Femur (tissue), 1 donor: ENCODE data around the gene SHISA6.

Source experiments
- DNase-seq: peaks from one replicate; pipeline ENCODE4 v3.0.0-alpha.2; 2017

SHISA6 gene

GRCh38 chr17:11545696-11546095 lies 304.7 kb downstream of the SHISA6 start:
- DNase-seq, result no peak

GRCh38 chr17:11547853-11548252 lies 306.8 kb downstream of the SHISA6 start:
- no peak for DNase-seq

DNA sequence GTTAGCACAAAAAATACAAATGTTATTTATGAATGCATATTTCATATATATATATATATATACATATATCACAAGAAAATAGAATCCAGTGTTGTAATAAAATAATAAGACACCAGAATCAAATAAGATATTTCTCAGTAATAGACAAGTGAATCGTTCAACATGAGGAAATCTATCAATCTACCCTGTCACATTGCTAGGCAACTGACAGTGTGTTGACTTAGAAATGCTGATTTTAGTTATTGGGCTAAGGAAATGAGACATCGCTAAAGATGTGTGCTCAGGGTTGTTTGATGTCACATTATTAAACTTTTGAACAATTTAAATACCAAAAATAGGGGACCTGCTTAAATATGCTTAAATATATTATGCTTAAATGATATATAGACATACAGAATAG lies 307.4 kb downstream of the SHISA6 start:
- no peak for DNase-seq

GRCh38 chr17:11550431-11550830 lies 309.4 kb downstream of the SHISA6 start:
- DNase-seq, result no peak

DNA sequence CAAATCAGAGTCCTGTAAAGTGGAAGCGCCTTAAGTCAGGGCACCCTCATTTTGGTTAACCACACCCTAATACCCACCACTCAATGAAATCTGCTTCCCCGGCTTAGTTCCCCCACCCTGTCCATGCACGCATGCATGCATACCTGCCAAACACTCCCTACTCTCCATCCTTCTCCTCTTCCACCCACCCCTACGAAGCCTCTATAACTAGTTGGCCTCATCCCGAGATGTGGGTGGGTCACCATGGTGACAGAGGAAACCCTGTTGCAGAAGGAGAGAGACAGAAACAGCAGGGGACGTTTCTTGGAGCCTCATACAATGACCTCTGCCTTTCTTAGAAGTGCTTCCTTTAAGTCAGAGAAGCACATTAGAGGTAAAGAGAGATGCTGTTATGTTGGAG lies 310.4 kb downstream of the SHISA6 start:
- no peak for DNase-seq

GRCh38 chr17:11553135-11553534 lies 312.1 kb downstream of the SHISA6 start:
- DNase-seq, result no peak

GRCh38 chr17:11554042-11554441 lies 313.0 kb downstream of the SHISA6 start:
- no peak for DNase-seq

DNA sequence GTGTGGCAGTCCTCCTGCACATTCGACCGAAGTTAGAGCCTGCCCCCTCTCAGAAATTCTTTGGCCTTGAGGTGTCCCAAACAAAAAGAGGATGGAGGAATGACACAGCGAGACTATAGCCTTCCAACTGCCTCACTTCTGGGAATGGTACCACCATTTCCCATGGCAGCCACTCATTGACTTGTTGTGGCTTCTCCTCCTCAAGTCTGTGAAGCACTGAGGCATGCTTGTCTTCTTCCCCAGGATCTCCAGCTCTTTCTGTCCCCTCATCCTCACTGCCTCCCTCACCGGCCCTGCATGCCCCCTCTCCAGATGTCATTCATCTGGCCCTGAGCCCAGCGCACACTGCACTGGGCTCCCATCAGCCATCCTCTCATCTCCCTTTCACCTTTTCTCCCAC lies 313.5 kb downstream of the SHISA6 start:
- no peak for DNase-seq

DNA sequence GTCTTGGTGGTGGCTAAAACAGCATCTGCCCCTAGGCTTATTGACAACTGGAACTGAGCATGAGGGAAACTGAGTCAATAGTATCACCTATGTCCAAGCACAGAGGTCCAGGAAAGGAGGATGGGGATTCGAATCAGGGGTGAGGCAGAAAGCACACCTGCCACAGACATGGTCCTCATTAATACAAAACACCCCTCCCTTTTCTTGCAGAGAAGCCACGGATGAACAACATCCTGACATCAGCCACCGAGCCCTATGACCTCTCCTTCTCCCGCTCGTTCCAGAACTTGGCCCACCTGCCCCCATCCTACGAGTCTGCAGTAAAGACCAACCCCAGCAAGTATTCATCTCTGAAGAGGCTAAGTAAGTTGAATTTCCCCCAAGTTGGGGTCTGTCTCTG lies 314.5 kb downstream of the SHISA6 start:
- no peak for DNase-seq

DNA sequence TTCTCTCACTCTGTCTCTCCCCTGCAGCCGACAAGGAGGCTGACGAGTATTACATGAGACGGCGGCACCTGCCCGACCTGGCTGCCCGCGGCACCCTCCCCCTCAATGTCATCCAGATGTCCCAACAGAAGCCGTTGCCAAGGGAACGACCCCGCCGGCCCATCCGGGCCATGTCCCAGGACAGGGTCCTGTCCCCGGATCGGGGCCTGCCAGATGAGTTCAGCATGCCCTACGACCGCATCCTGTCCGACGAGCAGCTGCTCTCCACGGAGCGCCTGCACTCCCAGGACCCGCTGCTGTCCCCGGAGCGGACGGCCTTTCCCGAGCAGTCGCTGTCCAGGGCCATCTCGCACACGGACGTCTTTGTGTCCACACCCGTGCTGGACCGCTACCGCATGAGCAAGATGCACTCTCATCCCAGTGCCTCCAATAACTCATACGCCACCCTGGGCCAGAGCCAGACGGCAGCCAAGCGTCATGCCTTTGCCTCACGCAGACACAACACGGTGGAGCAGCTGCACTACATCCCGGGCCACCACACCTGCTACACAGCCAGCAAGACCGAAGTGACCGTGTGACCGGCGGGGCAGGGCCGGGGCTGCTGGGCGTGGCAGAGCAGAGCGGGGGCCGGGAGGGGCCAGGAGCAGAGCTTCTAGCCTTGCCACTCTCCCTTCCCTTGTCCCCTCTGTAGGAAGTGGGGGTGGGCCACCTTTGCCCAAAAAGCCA lies 316.9 kb downstream of the SHISA6 start:
- DNase-seq, result no peak

GRCh38 chr17:11558681-11559234 lies 317.7 kb downstream of the SHISA6 start:
- DNase-seq, result no peak

GRCh38 chr17:11559601-11560000 lies 318.6 kb downstream of the SHISA6 start:
- no peak for DNase-seq

DNA sequence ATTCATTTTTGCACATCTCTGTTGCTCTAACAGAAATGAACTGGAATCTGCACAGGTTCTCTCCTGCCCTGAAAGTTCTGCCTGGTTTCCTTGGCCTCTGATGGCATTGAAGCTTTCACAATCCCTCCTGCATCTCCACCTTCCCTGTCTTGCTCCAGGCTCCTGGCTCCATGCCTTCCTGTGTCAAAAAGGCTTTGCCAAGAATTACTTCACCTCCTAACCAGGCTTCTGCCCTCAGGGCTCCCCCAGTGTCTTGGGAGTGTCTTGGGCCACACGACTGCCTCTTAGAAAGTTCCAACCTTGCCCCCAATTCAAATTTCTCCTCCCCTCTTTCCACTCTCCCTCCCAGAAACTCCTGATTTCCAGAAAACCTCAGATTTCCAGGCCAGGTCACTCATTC lies 320.3 kb downstream of the SHISA6 start:
- no peak for DNase-seq

DNA sequence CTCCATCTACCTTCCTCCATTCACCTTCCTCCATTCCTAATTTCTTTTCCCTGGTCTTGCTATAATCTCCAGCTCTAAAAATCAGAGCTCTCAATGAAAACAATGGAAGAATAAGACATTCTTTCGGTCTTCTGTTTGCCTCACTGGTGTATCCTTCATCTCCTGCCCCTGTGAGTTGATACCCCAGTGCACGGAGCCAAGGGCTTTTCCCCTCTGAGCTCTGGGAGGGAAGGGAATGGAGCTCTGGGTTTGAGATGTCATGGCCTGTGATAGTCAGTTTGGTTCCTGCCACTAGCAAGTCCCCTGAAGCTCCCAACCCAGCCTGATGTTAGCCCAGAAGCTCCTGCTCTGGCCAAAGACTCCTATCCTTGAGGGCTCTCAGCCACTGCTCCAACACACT lies 320.7 kb downstream of the SHISA6 start:
- no peak for DNase-seq

GRCh38 chr17:11564589-11565380 lies 323.8 kb downstream of the SHISA6 start:
- DNase-seq, result peak; percentile 86

GRCh38 chr17:11565591-11565990 lies 324.6 kb downstream of the SHISA6 start:
- no peak for DNase-seq

GRCh38 chr17:11578998-11579397 lies 338.0 kb downstream of the SHISA6 start:
- DNase-seq, result peak; percentile 64

GRCh38 chr17:11580677-11581076 lies 339.7 kb downstream of the SHISA6 start:
- DNase-seq, result no peak

GRCh38 chr17:11582217-11582616 lies 341.2 kb downstream of the SHISA6 start:
- no peak for DNase-seq

DNA sequence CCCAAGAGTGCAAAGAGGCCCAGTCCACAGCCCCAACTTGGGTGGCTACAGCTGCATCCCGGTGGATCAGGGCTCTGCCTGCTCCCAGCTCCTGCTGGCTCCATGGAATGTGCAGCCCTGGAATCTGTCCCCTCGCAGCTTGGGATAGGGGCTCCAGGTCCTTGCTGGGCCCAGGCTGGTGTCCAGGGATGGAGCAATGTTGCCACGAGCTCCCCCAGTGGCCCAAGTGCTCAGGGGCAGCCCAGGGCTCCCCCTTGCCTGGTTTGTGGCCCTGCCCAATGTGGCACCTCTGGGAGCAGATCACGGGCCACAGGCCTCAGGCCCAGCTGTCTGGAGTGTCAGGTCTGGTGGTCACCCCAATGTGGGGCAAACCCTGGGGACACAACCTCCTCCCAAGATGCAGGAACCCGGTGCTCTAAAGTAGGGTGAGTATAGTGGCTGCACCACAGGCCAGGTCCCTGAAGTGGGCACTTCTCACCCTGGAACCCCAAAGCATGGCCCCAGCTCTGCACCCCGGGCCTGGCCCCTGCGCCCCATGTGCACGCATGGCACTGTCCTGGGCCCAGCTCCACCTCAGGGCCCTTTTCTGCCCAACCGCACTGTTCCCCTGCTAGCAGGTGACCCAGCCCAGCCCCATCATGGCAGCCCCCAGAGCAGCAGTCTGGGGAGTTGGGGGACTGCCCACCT lies 342.4 kb downstream of the SHISA6 start:
- DNase-seq, result no peak

- DNase-seq, result no peak
Observed at GRCh38 chr17:11589716-11590115, 348.7 kb downstream of the SHISA6 start.

GRCh38 chr17:11598274-11599221 lies 357.5 kb downstream of the SHISA6 start, which contains the start of gene DNAH9:
TSS of gene DNAH9 (plus strand) at chr17:11598470. CDS start at chr17:11598499, 29 bp downstream.
- peak; percentile 97 for DNase-seq
